Thoracic aorta (tissue), 2 donors: ENCODE data around the gene TRABD2A. TPM values are rescaled to one million over a fixed set of nuclear protein-coding genes. Genes with fewer than 3 reads are reported as not detected.

Source experiments
- ATAC-seq: fragments of 150-250 bp; one replicate; pipeline ENCODE4 v1.8.0; 2017; ENCODE audit warnings: low read depth; ENCODE audit not compliant: insufficient number of reproducible peaks, low FRiP score
- DNase-seq: peaks from one replicate; pipeline ENCODE4 v3.0.0-alpha.2; 2020; ENCODE audit warnings: low spot score
- H3K27ac ChIP-seq, 2 donors: fragments of 200-600 bp; sonication (generic); 1 replicate in 1 of 2; 2 replicates in 1 of 2; pipeline ENCODE4 v1.5.1; 2016; ENCODE audit warnings: mild to moderate bottlenecking in 2 of 2, moderate library complexity in 2 of 2
- H3K27me3 ChIP-seq: fragments of 200-600 bp; sonication (generic); replicated peaks from 2 replicates; pipeline ENCODE4 v1.6.0; 2016; ENCODE audit warnings: mild to moderate bottlenecking; ENCODE audit not compliant: insufficient read depth
- H3K36me3 ChIP-seq: fragments of 200-600 bp; sonication (generic); one replicate; pipeline ENCODE4 v1.5.1; 2016
- H3K4me1 ChIP-seq, 2 donors: fragments of 200-600 bp; sonication (generic); 1 replicate in 1 of 2; 2 replicates in 1 of 2; pipeline versions ENCODE4 v1.5.1 to v1.6.0; 2016; ENCODE audit warnings: low read depth in 2 of 2, mild to moderate bottlenecking in 1 of 2; ENCODE audit not compliant: control insufficient read depth in 1 of 2
- H3K4me3 ChIP-seq: fragments of 200-600 bp; sonication (generic); 2 replicates; pipeline ENCODE4 v1.5.1; 2016; ENCODE audit warnings: mild to moderate bottlenecking
- H3K9me3 ChIP-seq: fragments of 200-600 bp; sonication (generic); 2 replicates; pipeline ENCODE4 v1.5.1; 2016
- CTCF ChIP-seq: fragments of 200-600 bp; sonication (generic); IDR thresholded peaks from one replicate; pipeline ENCODE4 v1.5.1; 2019; ENCODE audit warnings: antibody characterized with exemption
- total RNA-seq, 2 donors: library from RNA; depleted of rRNA; stranded (reverse); fragments of >200 nt; gene quantifications; one replicate each; pipeline versions ENCODE4 v1.1.0 to v1.2.3, GENCODE V29; 2016

The TRABD2A gene
- total RNA-seq, 2 donors from 2014 or later = 0.54 to 1.8 TPM

- no peaks in the 10 kb centered on the region for H3K36me3 ChIP-seq
- H3K4me3 ChIP-seq = no peak overlapping the region
- no peaks in the 10 kb centered on the region for H3K9me3 ChIP-seq
- no peak overlapping the region for H3K27ac ChIP-seq
- DNase-seq (no peak), ATAC-seq (no peak)
- H3K27me3 ChIP-seq = no peaks in the 10 kb centered on the region
- H3K4me1 ChIP-seq = peaks cover under 1 to 5% of the 10 kb centered on the region in 2 donors
- TF ChIP-seq CTCF = no peak
Observed at GRCh38 chr2:84886791-84887190, 5.9 kb upstream of the TRABD2A start.

GRCh38 chr2:84885111-84885510 lies 4.2 kb upstream of the TRABD2A start:
- Histone ChIP-seq H3K36me3 (no peaks in the 10 kb centered on the region), H3K4me1 (peaks cover 17 to 22% of the 10 kb centered on the region in 2 donors), H3K27ac (no peak overlapping the region), H3K9me3 (no peaks in the 10 kb centered on the region), H3K27me3 (no peaks in the 10 kb centered on the region), H3K4me3 (no peak overlapping the region)
- DNase-seq (no peak), ATAC-seq (no peak)
- TF ChIP-seq CTCF = no peak

GRCh38 chr2:84884449-84884848 lies 3.6 kb upstream of the TRABD2A start:
- Histone ChIP-seq H3K36me3 (no peaks in the 10 kb centered on the region), H3K4me1 (peaks cover 19 to 24% of the 10 kb centered on the region in 2 donors), H3K9me3 (no peaks in the 10 kb centered on the region), H3K27ac (no peak overlapping the region), H3K4me3 (no peak overlapping the region), H3K27me3 (no peaks in the 10 kb centered on the region)
- DNase-seq (no peak), ATAC-seq (no peak)
- no peak for TF ChIP-seq CTCF

- Histone ChIP-seq H3K36me3 (no peaks in the 10 kb centered on the region), H3K4me1 (peaks cover 19 to 24% of the 10 kb centered on the region in 2 donors), H3K27me3 (no peaks in the 10 kb centered on the region), H3K4me3 (no peak overlapping the region), H3K9me3 (no peaks in the 10 kb centered on the region), H3K27ac (no peak overlapping the region)
- no peak for TF ChIP-seq CTCF
- no peak for ATAC-seq
- DNase-seq = no peak
Observed at GRCh38 chr2:84882775-84883550, 2.1 kb upstream of the TRABD2A start.

- no peak for ATAC-seq
- Histone ChIP-seq H3K27ac (no peak overlapping the region), H3K9me3 (no peaks in the 10 kb centered on the region), H3K36me3 (no peaks in the 10 kb centered on the region), H3K4me1 (peaks cover 19 to 24% of the 10 kb centered on the region in 2 donors), H3K27me3 (no peaks in the 10 kb centered on the region), H3K4me3 (peak overlapping the region; percentile 71)
- TF ChIP-seq CTCF = no peak
- DNase-seq = no peak
Observed at GRCh38 chr2:84882414-84882738, 1.5 kb upstream of the TRABD2A start.
